ENCODE results near the gene LSM14A.
"Not testable (repeated sequence)": the region's sequence is repeated elsewhere in the genome, so short reads cannot be mapped to it uniquely, and the experiment has no call there.

The LSM14A gene

DNA sequence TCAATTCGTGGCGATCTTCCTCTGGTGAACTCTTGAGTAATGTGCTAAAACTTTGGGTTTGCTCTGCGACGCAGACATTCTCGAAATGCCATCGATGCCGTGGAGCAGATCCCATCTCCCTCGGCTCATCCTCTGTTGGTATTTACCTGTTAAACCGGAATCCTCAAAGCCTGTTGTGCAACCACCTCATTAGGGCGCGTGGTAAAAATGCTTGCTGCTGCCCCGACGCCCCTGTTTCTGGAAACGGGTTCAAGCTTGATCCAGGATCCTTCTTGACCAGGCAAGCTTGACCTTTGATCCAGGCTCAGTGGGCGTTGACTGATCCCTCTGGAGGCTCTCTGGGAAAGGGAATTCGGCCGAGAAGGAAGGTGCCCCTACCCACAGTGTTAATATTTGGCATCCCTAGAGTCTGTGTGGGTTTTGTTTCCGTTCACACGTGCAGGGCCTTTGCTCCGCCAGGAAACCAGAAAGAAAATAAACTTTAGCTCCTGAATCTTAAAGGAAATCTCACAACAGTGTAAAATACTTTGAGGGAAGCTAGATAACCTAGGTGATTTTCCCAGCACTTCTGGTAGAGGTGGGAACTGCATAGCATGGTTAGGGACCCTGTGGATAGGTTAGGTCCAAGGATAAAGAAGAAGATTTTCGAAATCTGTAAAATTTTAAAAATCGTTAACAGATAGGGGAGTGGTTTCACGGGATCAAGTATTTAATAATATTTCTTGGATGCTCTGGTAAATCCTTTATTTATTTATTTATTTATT is 1.1 kb downstream of the LSM14A start:
- DNase-seq (no peak), ATAC-seq (replicated peaks) (no peak)
- no peaks in the 10 kb centered on the region for H3K9me3 Mint-ChIP-seq
- H3K4me1 Mint-ChIP-seq: peaks cover 18 to 47% of the 10 kb centered on the region in 2 donors
- peaks cover 10% of the 10 kb centered on the region in 2 donors for H3K36me3 Mint-ChIP-seq
- H3K4me3 Mint-ChIP-seq: peak overlapping the region; percentile 90 to 97
- H3K27me3 Mint-ChIP-seq: no peaks in the 10 kb centered on the region
- H3K27ac Mint-ChIP-seq: peak overlapping the region; percentile 96

DNA sequence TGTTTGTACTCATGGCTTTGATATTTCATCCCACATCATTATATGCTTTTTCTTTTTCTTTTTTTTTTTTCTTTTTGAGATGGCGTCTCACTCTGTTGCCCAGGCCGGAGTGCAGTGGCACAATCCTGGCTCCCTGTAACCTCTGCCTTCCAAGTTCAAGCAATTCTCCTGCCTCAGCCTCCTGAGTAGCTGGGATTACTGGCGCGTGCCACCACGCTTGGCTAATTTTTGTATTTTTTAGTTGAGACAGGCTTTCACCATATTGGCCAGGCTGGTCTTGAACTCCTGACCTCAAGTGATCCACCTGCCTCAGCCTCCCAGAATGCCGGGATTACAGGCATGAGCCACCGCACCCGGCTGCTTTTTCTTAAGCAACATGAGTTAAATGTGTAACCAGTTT is 2.9 kb downstream of the LSM14A start:
- Mint-ChIP-seq H3K36me3 (peaks cover 16 to 17% of the 10 kb centered on the region in 2 donors), H3K27ac (peak overlapping the region; percentile 59), H3K4me1 (peaks cover 22 to 58% of the 10 kb centered on the region in 2 donors), H3K4me3 (peak overlapping the region; percentile 39 to 66)
- not testable (repeated sequence) for ATAC-seq (replicated peaks); H3K27me3 Mint-ChIP-seq; DNase-seq; H3K9me3 Mint-ChIP-seq

DNA sequence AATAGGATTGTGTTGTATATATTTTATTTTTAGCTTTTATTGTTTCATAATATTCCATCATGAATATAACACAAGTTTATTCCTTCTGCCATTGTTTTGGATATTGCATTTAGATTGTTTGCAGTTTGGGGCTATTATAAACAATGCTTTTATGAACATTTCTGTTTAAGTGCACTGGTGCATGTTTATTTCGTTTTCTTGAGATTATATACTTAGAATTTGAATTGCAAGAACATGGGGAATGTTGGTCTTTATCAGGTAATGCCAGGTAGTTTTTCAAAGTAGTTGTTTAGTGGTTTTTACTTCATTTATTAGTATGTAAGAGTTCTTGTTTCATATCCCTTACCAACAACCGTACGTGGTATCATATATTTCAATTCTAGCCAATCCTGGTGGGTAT is 4.3 kb downstream of the LSM14A start:
- no peaks in the 10 kb centered on the region for H3K9me3 Mint-ChIP-seq
- H3K4me1 Mint-ChIP-seq: peaks cover 25 to 60% of the 10 kb centered on the region in 2 donors
- no peak overlapping the region for H3K4me3 Mint-ChIP-seq
- H3K27me3 Mint-ChIP-seq: no peaks in the 10 kb centered on the region
- no peak overlapping the region for H3K27ac Mint-ChIP-seq
- peaks cover 24 to 30% of the 10 kb centered on the region in 2 donors for H3K36me3 Mint-ChIP-seq
- DNase-seq: no peak
- no peak for ATAC-seq (replicated peaks)

DNA sequence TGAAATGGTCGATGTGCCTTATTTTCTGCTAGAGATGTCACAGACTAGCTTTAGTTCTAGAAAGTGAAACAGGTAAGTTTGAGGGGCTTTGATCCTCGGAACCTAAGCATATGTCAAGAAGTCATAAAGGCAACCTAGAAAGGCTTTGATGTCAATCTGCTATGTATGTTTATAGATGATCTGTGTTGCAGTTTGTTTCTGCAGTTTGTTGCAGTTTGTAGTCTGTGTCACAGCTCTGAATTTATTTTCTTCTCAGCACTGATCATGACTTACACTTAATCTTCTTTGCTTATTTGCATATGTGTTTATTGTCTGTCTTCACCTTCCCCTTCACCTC is 5.9 kb downstream of the LSM14A start:
- no peaks in the 10 kb centered on the region for H3K27me3 Mint-ChIP-seq
- no peak for DNase-seq
- peaks cover 32 to 70% of the 10 kb centered on the region in 2 donors for H3K4me1 Mint-ChIP-seq
- H3K27ac Mint-ChIP-seq: no peak overlapping the region
- peaks cover 25 to 36% of the 10 kb centered on the region in 2 donors for H3K36me3 Mint-ChIP-seq
- H3K4me3 Mint-ChIP-seq: no peak overlapping the region
- no peaks in the 10 kb centered on the region for H3K9me3 Mint-ChIP-seq
- ATAC-seq (replicated peaks): no peak

DNA sequence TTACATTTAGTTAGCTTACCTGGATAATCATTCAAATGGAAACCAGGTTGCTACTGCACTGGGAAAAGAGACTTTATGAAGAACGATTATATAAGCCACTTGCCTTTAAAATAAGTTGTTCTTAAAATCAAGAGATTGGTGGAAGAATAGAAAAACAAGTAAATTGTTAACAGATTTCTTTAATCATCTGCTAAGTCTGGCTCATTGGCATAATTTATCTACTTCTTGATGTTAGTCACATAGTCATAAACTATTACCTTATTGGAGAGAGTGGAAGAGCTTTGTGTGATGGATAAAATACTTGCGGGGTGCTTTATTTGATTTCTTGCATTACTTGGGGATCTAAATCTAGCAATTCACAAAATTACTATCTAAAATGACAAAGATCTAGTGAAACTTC is 6.8 kb downstream of the LSM14A start:
- Mint-ChIP-seq H3K27ac (no peak overlapping the region), H3K9me3 (no peaks in the 10 kb centered on the region)

DNA sequence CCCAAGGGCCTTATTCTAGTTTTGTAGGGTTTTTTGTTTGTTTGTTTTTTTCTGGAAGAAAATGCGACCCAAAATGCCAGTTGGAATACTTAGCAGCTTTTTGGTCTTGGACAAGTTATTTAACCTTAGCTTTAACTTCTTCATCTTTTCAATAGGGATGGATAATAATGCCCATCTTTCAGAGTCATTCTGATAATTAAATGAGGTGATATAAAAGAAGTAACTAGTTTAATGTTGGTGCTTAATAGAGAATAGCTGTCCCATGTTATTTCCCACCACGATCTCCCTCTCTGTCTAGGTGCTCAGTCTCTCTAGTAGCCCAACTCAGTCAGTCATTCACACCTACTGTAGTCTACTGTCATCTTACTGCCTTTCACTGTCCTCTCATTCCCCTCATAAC is 8.0 kb downstream of the LSM14A start:
- H3K27ac Mint-ChIP-seq: no peak overlapping the region
- no peak overlapping the region for H3K4me3 Mint-ChIP-seq
- H3K4me1 Mint-ChIP-seq: peaks cover 34 to 70% of the 10 kb centered on the region in 2 donors
- H3K9me3 Mint-ChIP-seq: no peaks in the 10 kb centered on the region
- H3K27me3 Mint-ChIP-seq: no peaks in the 10 kb centered on the region
- DNase-seq: no peak
- ATAC-seq (replicated peaks): no peak
- peaks cover 22 to 33% of the 10 kb centered on the region in 2 donors for H3K36me3 Mint-ChIP-seq

More for the DNA sequence above, 6.8 kb downstream of the LSM14A start:
- peaks cover 31 to 63% of the 10 kb centered on the region in 2 donors for H3K4me1 Mint-ChIP-seq
- no peak overlapping the region for H3K4me3 Mint-ChIP-seq
- no peak for DNase-seq
- peaks cover 24 to 30% of the 10 kb centered on the region in 2 donors for H3K36me3 Mint-ChIP-seq
- H3K27me3 Mint-ChIP-seq: no peaks in the 10 kb centered on the region
- ATAC-seq (replicated peaks): no peak

DNA sequence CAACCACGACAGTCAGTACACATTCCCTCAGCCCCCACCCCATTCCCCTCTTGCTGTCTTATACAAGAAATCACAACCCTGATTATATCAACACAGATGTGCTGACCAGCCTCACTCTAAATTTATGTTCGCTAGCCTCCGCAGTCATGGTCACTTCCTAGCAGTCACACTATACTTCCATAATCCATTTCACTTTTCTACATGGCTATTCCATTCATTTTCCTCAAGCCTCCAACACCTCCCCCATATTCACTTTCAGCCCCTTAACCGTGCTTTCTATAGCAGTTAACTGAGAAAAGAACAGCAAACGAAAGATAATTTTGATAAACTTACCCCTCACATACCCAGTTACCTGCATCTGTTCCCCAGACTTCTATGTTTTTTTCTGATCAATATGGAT is 8.4 kb downstream of the LSM14A start:
- no peak for ATAC-seq (replicated peaks)
- Mint-ChIP-seq H3K27me3 (no peaks in the 10 kb centered on the region), H3K9me3 (no peaks in the 10 kb centered on the region), H3K4me3 (no peak overlapping the region), H3K27ac (peak overlapping the region; percentile 7), H3K4me1 (peaks cover 36 to 74% of the 10 kb centered on the region in 2 donors), H3K36me3 (peaks cover 22 to 34% of the 10 kb centered on the region in 2 donors)
- no peak for DNase-seq

DNA sequence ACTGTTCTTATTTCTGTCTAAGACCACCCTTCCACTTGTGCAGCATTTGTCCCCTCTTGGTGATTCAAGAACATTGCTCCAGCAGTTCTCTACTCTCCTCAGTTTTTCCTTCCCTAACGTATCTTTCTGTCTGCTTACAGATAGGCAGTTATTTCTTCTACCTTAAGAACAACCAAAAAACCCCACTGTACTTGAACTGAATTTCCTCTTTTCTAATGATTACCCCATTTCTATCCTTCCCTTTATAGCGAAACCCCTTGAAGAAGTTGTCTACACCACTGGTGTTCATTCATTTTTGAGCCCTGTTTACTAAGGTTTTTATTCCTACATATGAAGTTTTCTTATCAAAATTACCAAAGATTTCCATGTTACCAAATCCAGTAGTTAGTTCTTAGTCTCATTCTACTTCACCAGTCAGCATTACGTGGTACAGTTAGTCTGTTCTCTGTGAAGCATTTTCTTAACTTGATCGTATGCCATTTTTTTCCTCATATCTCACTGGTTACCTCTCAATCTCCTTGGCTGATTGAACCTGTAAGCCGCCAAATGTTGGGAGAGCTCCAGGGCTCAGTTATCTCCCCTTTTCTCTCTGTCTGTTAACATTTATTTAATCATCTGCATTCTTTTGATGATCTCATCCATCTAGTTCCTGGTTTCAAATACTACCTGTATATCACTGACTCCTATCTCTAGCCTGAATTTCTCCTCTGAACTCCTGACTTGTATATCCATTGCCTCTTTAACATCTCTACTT is 9.0 kb downstream of the LSM14A start:
- peak overlapping the region; percentile 7 for H3K27ac Mint-ChIP-seq
- H3K4me1 Mint-ChIP-seq: peaks cover 40 to 80% of the 10 kb centered on the region in 2 donors
- ATAC-seq (replicated peaks) (peak; percentile 23 to 42), DNase-seq (no peak)
- no peaks in the 10 kb centered on the region for H3K9me3 Mint-ChIP-seq
- H3K27me3 Mint-ChIP-seq: no peaks in the 10 kb centered on the region
- peak overlapping the region; percentile 2 to 14 for H3K4me3 Mint-ChIP-seq
- H3K36me3 Mint-ChIP-seq: peaks cover 22 to 39% of the 10 kb centered on the region in 2 donors

DNA sequence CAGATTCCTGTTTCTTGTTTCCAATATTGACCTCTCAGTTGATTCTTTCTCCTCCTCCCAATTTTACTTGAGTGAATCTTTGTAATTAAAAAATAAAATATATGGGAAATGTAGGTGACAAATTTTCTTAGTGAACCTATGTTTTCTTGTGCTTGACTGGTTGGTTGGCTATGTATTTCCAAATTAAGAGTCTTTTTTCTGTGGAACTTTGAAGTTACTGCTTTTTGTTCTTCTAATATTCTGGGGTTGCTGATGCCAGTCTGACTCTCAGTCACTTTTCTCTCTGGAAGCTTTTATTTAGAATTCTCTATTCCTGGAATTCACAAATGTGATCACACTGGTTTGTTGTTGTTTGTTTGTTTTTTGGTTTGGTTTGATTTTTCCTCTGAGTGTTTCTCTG is 9.8 kb downstream of the LSM14A start:
- H3K27me3 Mint-ChIP-seq: no peaks in the 10 kb centered on the region
- no peak overlapping the region for H3K4me3 Mint-ChIP-seq
- no peaks in the 10 kb centered on the region for H3K9me3 Mint-ChIP-seq
- no peak overlapping the region for H3K27ac Mint-ChIP-seq
- DNase-seq (no peak), ATAC-seq (replicated peaks) (no peak)
- peaks cover 40 to 77% of the 10 kb centered on the region in 2 donors for H3K4me1 Mint-ChIP-seq
- peaks cover 24 to 45% of the 10 kb centered on the region in 2 donors for H3K36me3 Mint-ChIP-seq

DNA sequence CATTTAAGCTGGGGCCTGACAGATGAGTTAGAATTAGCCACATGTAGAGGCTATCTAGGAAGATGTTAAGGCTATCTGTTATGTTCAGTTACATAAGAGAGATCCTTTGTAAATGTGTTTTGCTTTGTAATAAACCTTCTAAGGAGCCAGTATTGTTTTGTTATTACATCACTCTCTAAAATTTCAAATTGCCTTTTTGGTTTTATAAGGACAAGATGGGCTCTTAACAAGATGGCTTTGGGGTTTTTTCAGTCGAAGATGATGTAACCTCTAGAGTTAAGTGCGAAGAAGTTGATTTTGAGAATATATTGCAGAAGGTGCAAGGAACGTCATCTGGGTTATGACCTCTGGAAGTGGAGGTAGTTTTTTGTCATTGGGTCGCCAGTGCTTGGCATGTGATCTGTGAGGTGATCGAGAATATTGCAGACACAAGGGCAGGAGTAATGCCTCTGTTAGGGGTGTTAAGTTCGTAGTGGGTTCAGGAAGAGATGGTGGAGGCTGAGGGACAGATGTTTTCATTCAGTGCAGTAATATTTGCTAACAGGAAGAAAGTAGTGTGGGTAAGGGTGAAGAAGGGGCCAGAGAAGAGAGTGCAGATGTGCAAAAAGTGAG is 12.7 kb downstream of the LSM14A start:
- Mint-ChIP-seq H3K4me1 (peaks cover 41 to 78% of the 10 kb centered on the region in 2 donors), H3K9me3 (no peaks in the 10 kb centered on the region), H3K36me3 (peaks cover 17 to 38% of the 10 kb centered on the region in 2 donors), H3K4me3 (peak overlapping the region in 1 of 2 donors; percentile 2), H3K27ac (peak overlapping the region; percentile 1), H3K27me3 (no peaks in the 10 kb centered on the region)
- DNase-seq (no peak), ATAC-seq (replicated peaks) (no peak)

DNA sequence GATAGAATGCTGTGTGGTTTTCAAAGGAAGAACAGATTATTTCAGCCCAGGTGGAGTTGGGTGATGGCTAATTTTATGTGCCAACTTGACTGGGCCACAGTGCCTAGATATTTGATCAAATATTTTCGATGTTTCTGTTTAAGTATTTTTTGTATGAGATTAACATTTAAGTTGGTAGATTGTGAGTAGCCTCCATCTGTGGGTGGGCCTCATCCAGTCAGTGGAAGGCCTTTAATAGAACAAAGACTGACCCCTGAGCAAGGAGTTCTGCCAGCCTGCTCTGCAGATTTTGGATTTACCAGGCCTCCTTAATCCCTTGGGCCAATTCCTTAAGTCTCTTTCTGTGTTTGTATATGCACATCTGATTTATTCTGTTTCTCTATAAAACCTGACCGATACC is 13.9 kb downstream of the LSM14A start:
- ATAC-seq (replicated peaks) (no peak), DNase-seq (no peak)
- no peak overlapping the region for H3K27ac Mint-ChIP-seq
- H3K27me3 Mint-ChIP-seq: no peaks in the 10 kb centered on the region
- peaks cover 9 to 28% of the 10 kb centered on the region in 2 donors for H3K36me3 Mint-ChIP-seq
- H3K9me3 Mint-ChIP-seq: no peaks in the 10 kb centered on the region
- H3K4me1 Mint-ChIP-seq: peaks cover 43 to 78% of the 10 kb centered on the region in 2 donors
- no peak overlapping the region for H3K4me3 Mint-ChIP-seq

DNA sequence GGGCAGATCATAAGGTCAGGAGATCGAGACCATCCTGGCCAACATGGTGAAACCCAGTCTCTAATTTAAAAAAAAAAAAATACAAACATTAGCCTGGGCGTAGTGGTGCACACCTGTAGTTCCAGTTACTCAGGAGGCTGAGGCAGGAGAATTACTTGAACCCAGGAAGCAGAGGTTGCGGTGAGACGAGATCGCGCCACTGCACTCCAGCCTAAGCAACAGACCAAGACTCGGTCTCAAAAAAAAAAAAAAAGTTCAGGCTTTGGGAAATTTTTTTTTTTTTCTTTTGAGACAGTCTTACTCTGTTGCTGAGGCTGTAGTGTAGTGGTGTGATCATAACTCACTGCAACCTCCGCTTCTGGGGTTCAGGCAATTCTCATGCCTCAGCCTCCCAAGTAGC is 14.7 kb downstream of the LSM14A start:
- H3K9me3 Mint-ChIP-seq: no peaks in the 10 kb centered on the region
- no peaks in the 10 kb centered on the region for H3K27me3 Mint-ChIP-seq
- no peak for DNase-seq
- H3K27ac Mint-ChIP-seq: no peak overlapping the region
- no peak overlapping the region for H3K4me3 Mint-ChIP-seq
- H3K4me1 Mint-ChIP-seq: peaks cover 42 to 78% of the 10 kb centered on the region in 2 donors
- H3K36me3 Mint-ChIP-seq: peaks cover 9 to 24% of the 10 kb centered on the region in 2 donors
- no peak for ATAC-seq (replicated peaks)

DNA sequence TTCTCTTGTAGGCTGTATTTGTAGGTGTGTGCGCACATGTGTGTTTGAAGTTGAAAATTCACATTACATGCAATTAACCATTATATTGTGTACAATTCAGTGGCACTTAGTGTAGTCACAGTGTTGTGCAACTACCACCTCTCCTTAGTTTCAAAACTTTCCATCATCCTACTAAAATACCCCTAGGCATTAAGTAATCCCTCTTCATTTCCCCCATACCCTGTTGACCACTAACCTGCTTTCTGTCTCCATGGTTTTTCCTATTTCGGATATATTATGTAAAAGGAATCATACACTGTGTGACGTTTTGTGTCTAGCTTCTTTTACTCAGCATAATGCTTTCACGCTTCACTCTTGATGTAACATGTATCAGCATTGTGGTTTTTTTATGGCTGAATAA is 16.1 kb downstream of the LSM14A start:
- Mint-ChIP-seq H3K4me1 (peaks cover 37 to 73% of the 10 kb centered on the region in 2 donors), H3K4me3 (no peak overlapping the region), H3K27ac (peak overlapping the region; percentile 16), H3K36me3 (peaks cover 5 to 19% of the 10 kb centered on the region in 2 donors), H3K27me3 (no peaks in the 10 kb centered on the region), H3K9me3 (no peaks in the 10 kb centered on the region)
- no peak for DNase-seq
- no peak for ATAC-seq (replicated peaks)

DNA sequence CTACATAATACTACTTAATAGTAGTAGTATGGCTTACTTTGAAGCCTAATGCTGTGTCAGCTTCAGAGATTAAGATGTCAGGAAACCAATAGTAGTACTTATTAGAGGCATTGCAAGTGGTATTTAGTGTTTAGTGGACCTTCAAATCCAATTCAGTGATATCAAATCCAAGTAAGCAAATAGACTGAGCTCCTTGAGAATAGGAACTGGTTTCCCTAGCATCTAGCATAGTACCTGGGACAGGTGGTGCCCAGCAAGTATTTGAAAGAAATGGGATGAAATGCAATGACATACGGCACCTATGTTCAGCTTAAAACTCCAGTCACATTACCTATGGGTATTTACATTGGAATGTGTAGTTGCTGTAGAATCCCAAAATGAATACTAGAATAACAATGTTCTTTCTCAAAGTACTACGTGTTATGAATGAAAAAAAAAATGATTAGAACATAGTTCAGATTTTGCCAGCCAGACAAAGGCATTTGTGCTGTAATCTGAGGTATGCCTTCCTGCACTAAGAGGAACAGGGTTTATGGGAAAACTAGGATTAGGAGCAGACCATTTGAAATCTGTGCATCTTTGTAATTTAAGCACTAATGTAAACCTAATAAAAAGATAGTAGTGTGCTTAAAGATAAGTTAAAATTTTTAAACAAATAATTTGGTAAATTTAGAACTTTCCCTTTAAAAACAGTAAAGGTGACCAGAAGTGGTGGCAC is 17.1 kb downstream of the LSM14A start:
- DNase-seq (no peak), ATAC-seq (replicated peaks) (no peak)
- H3K36me3 Mint-ChIP-seq: peaks cover 7 to 21% of the 10 kb centered on the region in 2 donors
- no peak overlapping the region for H3K4me3 Mint-ChIP-seq
- H3K9me3 Mint-ChIP-seq: no peaks in the 10 kb centered on the region
- H3K4me1 Mint-ChIP-seq: peaks cover 42 to 83% of the 10 kb centered on the region in 2 donors
- H3K27ac Mint-ChIP-seq: no peak overlapping the region
- H3K27me3 Mint-ChIP-seq: no peaks in the 10 kb centered on the region
